Measurements from ENCODE around the gene HFE. TPM values are rescaled to one million over a fixed set of nuclear protein-coding genes. Genes with fewer than 3 reads are reported as not detected.
A peak's percentile ranks its signal among the peaks of the same experiment; 100 is the strongest.
"Not testable (repeated sequence)": the region's sequence is repeated elsewhere in the genome, so short reads cannot be mapped to it uniquely, and the experiment has no call there.

Gene HFE
- total and polyA plus RNA-seq, 2 experiments from 2014 or later, result 8.6 to 10.8 TPM

GRCh38 chr6:26048590-26048989 lies 38.6 kb upstream of the HFE start:
- no peak for DNase-seq
- peaks cover 29% of the 10 kb centered on the region for H3F3A ChIP-seq (ENCODE audit: insufficient read depth)
- in situ Hi-C loops (cut with MboI), result loop anchor here (25.0 kb wide), 2 partner anchors 1089 to 1814 kb away; a partner anchor contains a TSS
- H3K9me2 ChIP-seq (ENCODE audit: insufficient read depth), result no peaks in the 10 kb centered on the region
- H3K4me3 ChIP-seq, result no peak overlapping the region
- no peaks in the 10 kb centered on the region for H3K36me3 ChIP-seq (ENCODE audit: low read depth)
- 54 to 56% methylated on average over 2 of the region's 2 CpGs for WGBS, 2 experiments (ENCODE audit: low coverage in 1 of 2, low lambda C conversion rate in 2 of 2, missing lambda C conversion rate in 2 of 2)
- no peaks in the 10 kb centered on the region for H3K9me3 ChIP-seq (ENCODE audit: low read depth)
- peak overlapping the region; percentile 45 for H2AFZ ChIP-seq
- TF ChIP-seq EZH2phosphoT487 (IDR thresholded peaks at IDR 0.05; ENCODE audit: insufficient read depth, low read depth), result no peak
- no peak for TF ChIP-seq EZH2 (IDR thresholded peaks at IDR 0.05; ENCODE audit: insufficient read depth, poor library complexity, severe bottlenecking)
- no peaks in the 10 kb centered on the region for H4K20me1 ChIP-seq (ENCODE audit: insufficient read depth)
- H3K27me3 ChIP-seq (replicated peaks; ENCODE audit: insufficient read depth), result no peaks in the 10 kb centered on the region
- no peaks in the 10 kb centered on the region for H3K79me2 ChIP-seq (ENCODE audit: insufficient read depth)
- no peak overlapping the region for H3K27ac ChIP-seq
- H3K9ac ChIP-seq, result no peak overlapping the region
- peaks cover 12% of the 10 kb centered on the region for H3K4me1 ChIP-seq (ENCODE audit: insufficient read depth)
- no peak overlapping the region for H3K4me2 ChIP-seq (ENCODE audit: unreplicated experiment)

GRCh38 chr6:26051665-26052310 lies 35.4 kb upstream of the HFE start:
- Histone ChIP-seq H3K27me3 (replicated peaks; ENCODE audit: insufficient read depth) (no peaks in the 10 kb centered on the region), H2AFZ (no peak overlapping the region), H3K27ac (no peak overlapping the region), H4K20me1 (ENCODE audit: insufficient read depth) (no peaks in the 10 kb centered on the region), H3K9ac (no peak overlapping the region), H3K9me3 (ENCODE audit: low read depth) (no peaks in the 10 kb centered on the region), H3K9me2 (ENCODE audit: insufficient read depth) (no peaks in the 10 kb centered on the region), H3K36me3 (ENCODE audit: low read depth) (no peaks in the 10 kb centered on the region), H3K4me1 (ENCODE audit: insufficient read depth) (peaks cover 10% of the 10 kb centered on the region; the same call in 1 of the 2 replicates), H3F3A (ENCODE audit: insufficient read depth) (peaks cover 26% of the 10 kb centered on the region), H3K4me2 (ENCODE audit: unreplicated experiment) (no peak overlapping the region), H3K4me3 (no peak overlapping the region), H3K79me2 (ENCODE audit: insufficient read depth) (no peaks in the 10 kb centered on the region)
- no peak for DNase-seq
- 84 to 91% methylated on average over 4 of the region's 4 CpGs for WGBS, 2 experiments (ENCODE audit: low coverage in 1 of 2, low lambda C conversion rate in 2 of 2, missing lambda C conversion rate in 2 of 2)
- in situ Hi-C loops (cut with MboI), result no loop called here
- TF ChIP-seq EZH2 (IDR thresholded peaks at IDR 0.05; ENCODE audit: insufficient read depth, poor library complexity, severe bottlenecking), result no peak
- no peak for TF ChIP-seq EZH2phosphoT487 (IDR thresholded peaks at IDR 0.05; ENCODE audit: insufficient read depth, low read depth)

GRCh38 chr6:26052762-26053250 lies 34.4 kb upstream of the HFE start:
- H3K36me3 ChIP-seq (ENCODE audit: low read depth); H3K4me3 ChIP-seq; H4K20me1 ChIP-seq (ENCODE audit: insufficient read depth); H3K9me3 ChIP-seq (ENCODE audit: low read depth); H3K9me2 ChIP-seq (ENCODE audit: insufficient read depth); in situ Hi-C loops (cut with MboI); DNase-seq; H3K9ac ChIP-seq; H3K27ac ChIP-seq; H2AFZ ChIP-seq; H3K27me3 ChIP-seq (replicated peaks; ENCODE audit: insufficient read depth); H3K79me2 ChIP-seq (ENCODE audit: insufficient read depth); H3K4me2 ChIP-seq (ENCODE audit: unreplicated experiment): not testable (repeated sequence)
- 94 to 96% methylated on average over 18 of the region's 18 CpGs for WGBS, 2 experiments (ENCODE audit: low coverage in 1 of 2, low lambda C conversion rate in 2 of 2, missing lambda C conversion rate in 2 of 2)
- H3K4me1 ChIP-seq (ENCODE audit: insufficient read depth), result peaks cover 10% of the 10 kb centered on the region
- H3F3A ChIP-seq (ENCODE audit: insufficient read depth), result peaks cover 24% of the 10 kb centered on the region

- in situ Hi-C loops (cut with MboI), result no loop called here
- Histone ChIP-seq H4K20me1 (ENCODE audit: insufficient read depth) (no peaks in the 10 kb centered on the region), H3K27ac (peak overlapping the region; percentile 95), H3K4me2 (ENCODE audit: unreplicated experiment) (peak overlapping the region; percentile 94), H3F3A (ENCODE audit: insufficient read depth) (peaks cover 24% of the 10 kb centered on the region), H3K79me2 (ENCODE audit: insufficient read depth) (no peaks in the 10 kb centered on the region), H3K4me1 (ENCODE audit: insufficient read depth) (peaks cover 10% of the 10 kb centered on the region), H3K27me3 (replicated peaks; ENCODE audit: insufficient read depth) (no peaks in the 10 kb centered on the region), H3K9ac (peak overlapping the region; percentile 92), H3K9me2 (ENCODE audit: insufficient read depth) (no peaks in the 10 kb centered on the region), H2AFZ (peak overlapping the region; percentile 84), H3K36me3 (ENCODE audit: low read depth) (no peaks in the 10 kb centered on the region), H3K4me3 (peak overlapping the region; percentile 85), H3K9me3 (ENCODE audit: low read depth) (no peaks in the 10 kb centered on the region)
- peak; percentile 50 for DNase-seq
- 1 to 2% methylated on average over 8 of the region's 8 CpGs for WGBS, 2 experiments (ENCODE audit: low coverage in 1 of 2, low lambda C conversion rate in 2 of 2, missing lambda C conversion rate in 2 of 2)
- no peak for TF ChIP-seq EZH2 (IDR thresholded peaks at IDR 0.05; ENCODE audit: insufficient read depth, poor library complexity, severe bottlenecking)
- no peak for TF ChIP-seq EZH2phosphoT487 (IDR thresholded peaks at IDR 0.05; ENCODE audit: insufficient read depth, low read depth)
Measured at GRCh38 chr6:26053992-26054780, 33.0 kb upstream of the HFE start.
